Activated CD4-positive, alpha-beta T cell treated with anti-CD3 and anti-CD28 coated beads for 36 hours (primary cell): ENCODE data around the gene BRI3BP. TPM values are rescaled to one million over a fixed set of nuclear protein-coding genes. Genes with fewer than 3 reads are reported as not detected.
"Not testable (repeated sequence)": the region's sequence is repeated elsewhere in the genome, so short reads cannot be mapped to it uniquely, and the experiment has no call there.

Experiments
- ATAC-seq: fragments of 200-7000 bp; cut with Tn5 transposase; one replicate; pipeline ENCODE4 v1.10.0; 2021; ENCODE audit warnings: mild to moderate bottlenecking, moderate library complexity
- CTCF ChIA-PET: fragments of 350-600 bp; sonication (Branson Sonifier 250); formaldehyde crosslinking; loops from one replicate; lab custom pipeline; 2021; ENCODE audit warnings: antibody characterized with exemption; lab: Charles Lee
- POLR2A ChIA-PET: fragments of 350-600 bp; sonication (Branson Sonifier 250); formaldehyde crosslinking; loops from one replicate; lab custom pipeline; 2021; ENCODE audit warnings: antibody characterized with exemption, inconsistent platforms; lab: Charles Lee
- DNase-seq: peaks from one replicate; pipeline ENCODE4 v3.0.0-alpha.2; 2020
- H3K27ac Mint-ChIP-seq: one replicate; pipeline ENCODE4 v1.8.0; 2021; ENCODE audit warnings: mixed read lengths
- H3K27me3 Mint-ChIP-seq: one replicate; pipeline ENCODE4 v1.8.0; 2021; ENCODE audit warnings: mixed read lengths
- H3K36me3 Mint-ChIP-seq: one replicate; pipeline ENCODE4 v1.8.0; 2021; ENCODE audit warnings: low read depth, mixed read lengths
- H3K4me1 Mint-ChIP-seq: one replicate; pipeline ENCODE4 v1.8.0; 2021; ENCODE audit warnings: mixed read lengths
- H3K4me3 Mint-ChIP-seq: one replicate; pipeline ENCODE4 v1.8.0; 2021; ENCODE audit warnings: mild to moderate bottlenecking, moderate library complexity, mixed read lengths
- H3K9me3 Mint-ChIP-seq: one replicate; pipeline ENCODE4 v1.8.0; 2021; ENCODE audit warnings: low read depth, mixed read lengths
- intact Hi-C, 2 experiments: fragments of 100-400 bp; cut with DNase I in 1 of 2; cut with micrococcal nuclease in 1 of 2; formaldehyde crosslinking; loops; one replicate each; pipeline versions ENCODE4 v1.14.2 to v1.15.1; 2022 to 2024; cut with DNase I, micrococcal nuclease
- total RNA-seq, 2 experiments: library from RNA; stranded (reverse); gene quantifications; one replicate each; pipeline ENCODE4 v1.2.3, GENCODE V29; 2021

The BRI3BP gene
- total RNA-seq, 2 experiments from 2014 or later = 18.6 to 26.2 TPM

DNA sequence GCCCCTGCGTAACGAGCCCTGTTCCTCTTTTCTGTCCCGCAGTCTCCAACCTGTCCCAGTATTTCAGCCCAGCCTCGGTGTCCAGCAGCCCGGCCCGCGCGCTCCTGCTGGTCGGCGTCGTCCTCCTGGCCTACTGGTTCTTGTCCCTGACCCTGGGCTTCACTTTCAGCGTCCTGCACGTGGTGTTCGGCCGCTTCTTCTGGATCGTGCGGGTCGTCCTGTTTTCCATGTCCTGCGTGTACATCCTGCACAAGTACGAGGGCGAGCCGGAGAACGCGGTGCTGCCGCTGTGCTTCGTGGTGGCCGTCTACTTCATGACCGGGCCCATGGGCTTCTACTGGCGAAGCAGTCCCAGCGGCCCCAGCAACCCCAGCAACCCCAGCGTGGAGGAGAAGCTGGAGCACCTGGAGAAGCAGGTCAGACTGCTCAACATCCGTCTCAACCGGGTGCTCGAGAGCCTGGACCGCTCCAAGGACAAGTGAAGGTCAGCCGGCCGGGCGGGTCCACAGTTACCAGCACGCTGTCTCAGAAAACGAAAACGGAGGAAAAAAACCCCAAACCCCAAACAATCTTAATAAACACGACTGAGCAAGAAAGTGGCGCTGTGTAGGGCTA, 31.6 kb downstream of the BRI3BP start:
- no peaks in the 10 kb centered on the region for H3K4me1 Mint-ChIP-seq
- POLR2A ChIA-PET = no interaction called here

DNA sequence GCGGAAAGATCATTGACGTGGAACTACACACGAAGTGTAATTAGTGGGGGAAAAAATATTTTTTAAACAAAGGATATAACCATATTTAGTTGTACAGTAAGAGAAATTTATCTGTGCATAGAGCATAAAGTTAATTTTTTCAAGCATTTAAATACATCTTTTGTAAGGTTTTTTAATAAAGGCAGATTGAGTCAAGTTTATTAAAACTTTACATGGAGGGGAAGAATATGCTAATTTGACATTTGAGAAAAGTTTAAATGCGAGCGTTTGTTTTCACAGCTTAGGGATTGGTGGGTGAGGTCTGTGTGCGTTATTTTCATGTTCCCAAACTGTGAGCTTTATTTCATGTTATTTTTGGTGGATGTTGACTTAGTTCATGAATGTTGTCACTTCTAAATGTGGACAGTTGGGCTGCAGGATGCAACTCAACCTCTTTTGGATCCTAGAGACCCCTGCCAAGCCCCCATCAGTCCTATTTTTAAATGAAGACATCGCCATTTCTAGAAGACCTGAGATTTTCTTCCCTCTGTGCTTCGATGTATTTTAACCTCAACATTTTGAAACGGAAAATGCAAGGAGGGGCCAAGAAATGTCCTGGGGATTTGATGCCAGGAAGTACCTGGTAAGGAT, 32.3 kb downstream of the BRI3BP start:
- Mint-ChIP-seq H3K27me3 (no peaks in the 10 kb centered on the region), H3K36me3 (peaks cover 38% of the 10 kb centered on the region), H3K27ac (no peak overlapping the region), H3K9me3 (peaks cover 2% of the 10 kb centered on the region), H3K4me3 (no peak overlapping the region), H3K4me1 (no peaks in the 10 kb centered on the region)
- DNase-seq = no peak
- intact Hi-C loops = no loop called here
- CTCF ChIA-PET = no interaction called here
- POLR2A ChIA-PET = no interaction called here
- no peak for ATAC-seq

More for the DNA sequence above, 31.6 kb downstream of the BRI3BP start:
- Mint-ChIP-seq H3K27me3 (no peaks in the 10 kb centered on the region), H3K9me3 (peaks cover 2% of the 10 kb centered on the region), H3K4me3 (no peak overlapping the region), H3K27ac (no peak overlapping the region), H3K36me3 (peaks cover 38% of the 10 kb centered on the region)
- intact Hi-C loops = no loop called here
- CTCF ChIA-PET = no interaction called here
- ATAC-seq (no peak), DNase-seq (no peak)

DNA sequence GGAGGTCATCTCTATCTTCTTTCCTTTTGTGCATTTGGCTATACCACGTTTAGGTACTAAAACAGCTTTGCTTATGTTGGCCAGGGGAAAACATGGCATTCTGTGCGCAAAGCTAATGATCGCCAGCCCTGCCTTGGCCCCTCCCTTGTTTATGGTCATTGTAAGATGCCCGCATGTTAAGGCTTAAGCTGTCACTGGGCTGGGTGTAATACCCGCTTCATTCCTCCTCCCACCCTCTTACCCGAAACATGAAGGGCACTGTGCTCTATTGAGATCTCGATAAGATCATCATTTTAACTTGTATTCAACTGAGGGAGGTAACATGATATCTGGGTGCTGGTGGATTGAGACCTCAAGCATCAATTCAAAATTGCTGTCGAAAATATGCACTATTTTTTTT, 34.7 kb downstream of the BRI3BP start:
- intact Hi-C loops = no loop called here
- ChIA-PET POLR2A (no interaction called here), CTCF (no interaction called here)
- no peaks in the 10 kb centered on the region for H3K9me3 Mint-ChIP-seq
- H3K4me3 Mint-ChIP-seq = no peak overlapping the region
- DNase-seq (no peak), ATAC-seq (no peak)
- no peaks in the 10 kb centered on the region for H3K27me3 Mint-ChIP-seq
- peaks cover 18% of the 10 kb centered on the region for H3K36me3 Mint-ChIP-seq
- H3K27ac Mint-ChIP-seq = no peak overlapping the region
- no peaks in the 10 kb centered on the region for H3K4me1 Mint-ChIP-seq

DNA sequence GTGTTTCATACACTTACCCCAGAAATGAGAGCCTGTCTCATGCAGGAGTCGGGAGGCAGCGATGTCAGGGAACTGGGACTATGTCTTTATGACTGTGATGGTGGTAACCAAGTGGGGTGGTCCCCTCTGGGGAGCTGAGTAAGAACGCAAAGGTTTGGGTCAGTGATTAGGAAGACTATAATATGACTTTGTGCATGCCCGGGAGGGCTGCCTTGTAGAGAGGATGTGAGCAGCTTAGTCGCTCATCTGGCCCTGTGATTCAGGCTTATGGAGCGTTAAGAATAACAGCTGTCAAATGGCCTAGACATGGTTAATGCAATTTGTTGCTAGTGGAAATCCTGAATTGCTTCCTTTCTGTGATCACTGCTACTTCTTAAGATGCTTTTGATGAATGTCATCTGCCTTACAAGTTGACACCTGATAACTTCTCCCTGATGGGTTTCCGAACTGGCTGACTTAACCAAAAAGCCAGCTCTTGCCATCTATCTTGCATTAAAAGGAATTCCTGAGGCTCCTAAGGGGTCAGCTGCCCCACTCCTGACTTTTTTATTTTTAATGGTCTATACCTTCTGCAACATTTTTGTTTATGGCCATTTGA, 36.4 kb downstream of the BRI3BP start:
- no peak overlapping the region for H3K27ac Mint-ChIP-seq
- peaks cover under 1% of the 10 kb centered on the region for H3K9me3 Mint-ChIP-seq
- POLR2A ChIA-PET = no interaction called here
- H3K4me1 Mint-ChIP-seq = no peaks in the 10 kb centered on the region
- H3K27me3 Mint-ChIP-seq = no peaks in the 10 kb centered on the region
- ATAC-seq (no peak), DNase-seq (no peak)
- intact Hi-C loops = no loop called here
- H3K36me3 Mint-ChIP-seq = peaks cover 14% of the 10 kb centered on the region
- no peak overlapping the region for H3K4me3 Mint-ChIP-seq
- CTCF ChIA-PET = no interaction called here

DNA sequence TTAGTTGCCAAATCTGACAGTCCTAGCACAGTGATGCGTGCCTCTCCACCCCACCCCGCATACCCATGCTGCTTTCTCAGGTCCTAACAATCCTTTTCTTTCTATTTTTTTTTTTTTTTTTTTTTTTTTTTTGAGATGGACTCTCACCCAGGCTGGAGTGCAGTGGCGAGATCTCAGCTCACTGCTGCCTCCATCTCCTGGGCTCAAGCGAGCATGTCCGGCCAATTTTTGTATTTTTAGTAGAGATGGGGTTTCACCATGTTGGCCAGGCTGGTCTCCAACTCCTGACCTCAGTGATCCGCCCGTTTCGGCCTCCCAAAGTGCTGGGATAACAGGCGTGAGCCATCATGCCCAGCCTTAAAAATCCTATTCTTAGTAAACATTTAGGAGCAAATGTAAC, 38.0 kb downstream of the BRI3BP start:
- H3K36me3 Mint-ChIP-seq, H3K9me3 Mint-ChIP-seq, ATAC-seq, POLR2A ChIA-PET, intact Hi-C loops, H3K4me1 Mint-ChIP-seq, H3K27me3 Mint-ChIP-seq, DNase-seq, H3K27ac Mint-ChIP-seq, H3K4me3 Mint-ChIP-seq: not testable (repeated sequence)
- CTCF ChIA-PET = interaction anchor here (0.6 kb wide), 1 partner anchor 88 kb away, joined by 3 read pairs; no protein-coding TSS in a partner anchor

DNA sequence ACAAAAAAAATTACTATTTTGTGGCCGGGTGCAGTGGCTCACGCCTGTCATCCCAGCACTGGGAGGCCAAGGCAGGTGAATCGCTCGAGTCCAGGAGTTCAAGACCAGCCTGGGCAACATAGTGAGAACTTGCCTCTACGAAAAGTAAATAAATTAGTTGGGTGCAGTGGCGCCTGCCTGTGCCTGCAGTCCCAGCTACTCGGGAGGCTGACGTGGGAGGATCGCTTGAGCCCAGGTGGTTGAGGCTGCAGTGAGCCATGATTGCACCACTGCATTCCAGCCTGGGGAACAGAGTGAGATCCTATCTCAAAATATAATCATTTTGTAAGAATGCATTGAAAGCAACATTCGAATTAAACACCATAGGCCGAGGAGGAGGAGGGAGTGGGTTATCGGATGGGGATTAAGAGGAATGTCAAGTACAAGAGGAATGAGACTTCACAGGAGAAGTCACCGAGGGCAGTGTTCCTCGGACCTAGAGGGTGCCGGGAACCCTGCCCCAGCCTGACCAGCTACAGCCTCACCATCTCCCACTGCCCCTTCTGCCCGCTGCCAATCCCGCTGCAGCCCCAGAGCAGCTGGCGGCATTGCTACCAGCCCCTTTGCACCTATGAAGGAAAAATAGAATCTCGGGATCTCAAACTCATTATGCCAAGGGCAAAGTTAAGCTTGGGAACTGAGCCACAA, 39.2 kb downstream of the BRI3BP start:
- Mint-ChIP-seq H3K4me1 (no peaks in the 10 kb centered on the region), H3K9me3 (peaks cover 4% of the 10 kb centered on the region), H3K36me3 (peaks cover 6% of the 10 kb centered on the region), H3K27me3 (no peaks in the 10 kb centered on the region), H3K27ac (no peak overlapping the region), H3K4me3 (no peak overlapping the region)
- CTCF ChIA-PET = no interaction called here
- no peak for DNase-seq
- POLR2A ChIA-PET = no interaction called here
- intact Hi-C loops = no loop called here
- ATAC-seq = no peak

DNA sequence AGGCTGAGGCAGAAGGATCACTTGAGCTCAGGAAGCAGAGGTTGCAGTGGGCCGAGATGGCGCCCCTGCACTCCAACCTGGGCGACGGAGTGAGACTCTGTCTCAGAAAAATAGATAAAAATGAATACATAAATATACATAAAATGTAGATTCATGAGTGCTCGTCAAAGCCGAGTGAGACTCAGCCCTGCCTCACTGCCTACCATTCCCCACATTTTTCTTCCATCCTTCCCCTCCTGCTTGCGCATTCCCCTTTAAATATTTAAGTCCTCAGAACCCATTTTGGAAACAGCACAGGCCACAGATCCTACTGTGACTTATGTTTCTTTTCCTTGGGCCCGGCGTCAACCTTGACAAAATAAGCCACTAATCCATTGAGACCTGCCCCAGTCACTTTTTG, 39.8 kb downstream of the BRI3BP start:
- Mint-ChIP-seq H3K27ac (no peak overlapping the region), H3K4me1 (no peaks in the 10 kb centered on the region), H3K4me3 (no peak overlapping the region), H3K9me3 (peaks cover 4% of the 10 kb centered on the region), H3K27me3 (no peaks in the 10 kb centered on the region), H3K36me3 (peaks cover 4% of the 10 kb centered on the region)
- ChIA-PET CTCF (no interaction called here), POLR2A (no interaction called here)
- ATAC-seq (no peak), DNase-seq (no peak)
- intact Hi-C loops = no loop called here

DNA sequence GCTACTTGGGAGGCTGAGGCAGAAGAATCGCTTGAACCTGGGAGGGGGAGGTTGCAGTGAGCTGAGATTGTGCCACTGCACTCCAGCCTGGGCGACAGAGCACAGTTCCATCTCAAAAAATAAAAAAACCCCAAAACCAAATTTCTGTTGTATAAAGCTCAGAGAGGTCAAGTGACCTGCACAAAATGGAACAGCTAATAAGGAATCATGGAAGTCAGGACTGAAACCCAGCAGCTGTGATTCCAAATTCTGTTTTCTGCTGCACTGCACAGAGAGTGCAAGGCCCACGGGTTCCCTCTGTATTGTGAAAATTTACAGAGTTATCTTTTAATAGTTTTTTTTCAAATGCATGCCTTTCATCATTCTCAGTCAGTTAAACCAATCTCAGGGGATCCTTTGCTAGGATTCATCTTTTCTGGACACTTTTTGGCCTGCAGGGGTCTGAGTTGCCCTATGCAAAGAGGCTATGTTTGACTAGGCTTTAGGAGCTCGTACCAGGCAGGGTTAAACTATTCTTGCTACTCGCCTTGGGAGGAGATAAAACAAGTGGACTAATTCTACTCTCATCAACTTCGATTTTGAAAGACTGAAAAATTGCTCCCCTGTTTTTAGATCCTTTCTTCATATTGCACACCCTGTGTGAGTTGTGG, 45.7 kb downstream of the BRI3BP start:
- Mint-ChIP-seq H3K27ac (no peak overlapping the region), H3K27me3 (no peaks in the 10 kb centered on the region), H3K4me3 (no peak overlapping the region), H3K36me3 (no peaks in the 10 kb centered on the region), H3K4me1 (no peaks in the 10 kb centered on the region), H3K9me3 (peaks cover 4% of the 10 kb centered on the region)
- ChIA-PET CTCF (interaction anchor here (0.6 to 1.0 kb wide), 2 partner anchors 18 to 390 kb away, joined by 3 to 4 read pairs; no protein-coding TSS in a partner anchor), POLR2A (interaction anchor here (0.6 kb wide), 1 partner anchor 1579 kb away, joined by 4 read pairs; no protein-coding TSS in a partner anchor)
- no peak for ATAC-seq
- no peak for DNase-seq
- intact Hi-C loops = no loop called here

DNA sequence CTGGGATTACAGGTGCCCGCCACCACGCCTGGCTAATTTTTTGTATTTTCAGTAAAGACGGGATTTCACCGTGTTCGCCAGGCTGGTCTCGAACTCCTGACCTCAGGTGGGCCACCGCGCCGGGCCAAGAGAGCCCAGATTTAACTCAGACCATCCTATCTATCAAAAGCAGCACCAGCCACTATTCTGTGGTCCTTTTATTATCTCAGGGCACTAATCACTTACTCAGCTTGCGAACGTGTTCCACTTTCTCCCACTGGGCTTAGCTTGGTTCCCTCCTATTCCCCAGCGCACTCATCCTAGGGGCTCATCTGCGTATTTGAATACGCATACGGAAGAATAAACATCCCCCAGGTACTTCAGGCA, 55.6 kb downstream of the BRI3BP start:
- intact Hi-C loops = loop anchor here (1.0 kb wide), 5 partner anchors 16 to 186 kb away; partner anchors contain the start of genes AACS (in 2 of the 2), DHX37 (in 2 of the 2), BRI3BP (in 1 of the 2) and SCARB1 (in 1 of the 2)
- Mint-ChIP-seq H3K27ac (no peak overlapping the region), H3K9me3 (no peaks in the 10 kb centered on the region), H3K27me3 (no peaks in the 10 kb centered on the region), H3K36me3 (no peaks in the 10 kb centered on the region), H3K4me3 (peak overlapping the region; percentile 75), H3K4me1 (peaks cover 8% of the 10 kb centered on the region)
- ChIA-PET POLR2A (interaction anchor here (1.0 to 1.3 kb wide), 3 partner anchors 16 to 55 kb away, joined by 3 to 7 read pairs (median 6); partner anchors contain the start of gene AACS), CTCF (interaction anchor here (0.5 to 1.3 kb wide), 4 partner anchors 11 to 54 kb away, joined by 3 to 5 read pairs (median 4); no protein-coding TSS in a partner anchor)
- ATAC-seq = no peak
- DNase-seq = no peak

DNA sequence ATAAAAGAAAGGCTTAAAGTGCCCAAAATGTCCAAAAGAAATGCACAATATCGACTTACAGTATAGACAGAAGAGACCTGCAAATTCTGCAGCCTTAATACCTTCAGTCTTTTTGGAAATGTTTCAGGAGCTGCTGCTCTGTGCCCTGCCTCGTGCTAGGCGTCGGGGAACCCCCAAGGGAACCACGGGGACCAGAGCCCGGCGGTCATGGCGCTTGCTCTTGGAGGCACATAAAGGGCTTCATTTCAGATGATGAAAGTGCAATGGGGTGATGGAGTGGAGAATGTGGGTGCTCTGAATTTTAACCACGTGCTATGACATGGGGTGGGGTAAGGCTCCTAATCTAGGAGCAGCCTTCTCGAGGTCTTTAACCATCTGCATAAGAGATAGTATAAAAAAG, 57.0 kb downstream of the BRI3BP start:
- intact Hi-C loops = no loop called here
- H3K9me3 Mint-ChIP-seq = no peaks in the 10 kb centered on the region
- POLR2A ChIA-PET = no interaction called here
- no peak overlapping the region for H3K27ac Mint-ChIP-seq
- DNase-seq (peak; percentile 20), ATAC-seq (no peak)
- H3K36me3 Mint-ChIP-seq = no peaks in the 10 kb centered on the region
- H3K4me1 Mint-ChIP-seq = peaks cover 8% of the 10 kb centered on the region
- H3K4me3 Mint-ChIP-seq = peak overlapping the region; percentile 75
- CTCF ChIA-PET = interaction anchor here (0.6 to 0.7 kb wide), 2 partner anchors 20 to 55 kb away, joined by 3 read pairs; no protein-coding TSS in a partner anchor
- H3K27me3 Mint-ChIP-seq = no peaks in the 10 kb centered on the region

DNA sequence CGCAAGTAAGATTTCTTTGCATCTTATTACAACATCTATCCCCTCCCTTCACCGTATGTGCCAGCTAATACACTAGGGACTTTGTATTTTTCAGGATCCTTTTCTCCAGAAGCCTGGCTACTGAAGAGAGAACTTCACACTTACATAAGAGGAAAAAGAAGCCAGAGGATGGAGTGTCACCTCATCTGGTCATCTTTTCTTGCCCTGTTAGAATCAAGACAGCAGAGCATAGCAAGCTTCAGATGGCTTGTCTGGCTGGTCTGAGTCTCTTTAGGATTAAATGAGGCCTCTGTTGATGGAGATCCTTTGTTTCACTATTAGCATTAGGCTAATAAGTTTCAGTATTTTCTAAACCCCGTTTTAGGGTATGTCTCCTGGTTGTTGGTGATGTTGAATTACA, 57.4 kb downstream of the BRI3BP start:
- no peaks in the 10 kb centered on the region for H3K9me3 Mint-ChIP-seq
- no peaks in the 10 kb centered on the region for H3K36me3 Mint-ChIP-seq
- ChIA-PET CTCF (interaction anchor here (0.6 to 0.7 kb wide), 2 partner anchors 20 to 56 kb away, joined by 3 read pairs; no protein-coding TSS in a partner anchor), POLR2A (no interaction called here)
- H3K27ac Mint-ChIP-seq = no peak overlapping the region
- DNase-seq = no peak
- no peak for ATAC-seq
- peaks cover 8% of the 10 kb centered on the region for H3K4me1 Mint-ChIP-seq
- no peak overlapping the region for H3K4me3 Mint-ChIP-seq
- no peaks in the 10 kb centered on the region for H3K27me3 Mint-ChIP-seq
- intact Hi-C loops = no loop called here
